Activated CD4-positive, alpha-beta T cell treated with anti-CD3 and anti-CD28 coated beads, Interleukin-2, amount 50 U/mL, for 24 hours (primary cell): ENCODE data around the gene SDC1.

Experiments used
- DNase-seq, 2 donors: peaks; one replicate each; pipeline ENCODE4 v3.0.0-alpha.2; 2020; ENCODE audit warnings: low read depth in 1 of 2, low spot score in 1 of 2

The SDC1 gene

GRCh38 chr2:20173064-20173463 lies 51.9 kb downstream of the SDC1 start:
- no peak for DNase-seq

GRCh38 chr2:20172273-20173055 lies 52.5 kb downstream of the SDC1 start:
- DNase-seq = no peak

DNA sequence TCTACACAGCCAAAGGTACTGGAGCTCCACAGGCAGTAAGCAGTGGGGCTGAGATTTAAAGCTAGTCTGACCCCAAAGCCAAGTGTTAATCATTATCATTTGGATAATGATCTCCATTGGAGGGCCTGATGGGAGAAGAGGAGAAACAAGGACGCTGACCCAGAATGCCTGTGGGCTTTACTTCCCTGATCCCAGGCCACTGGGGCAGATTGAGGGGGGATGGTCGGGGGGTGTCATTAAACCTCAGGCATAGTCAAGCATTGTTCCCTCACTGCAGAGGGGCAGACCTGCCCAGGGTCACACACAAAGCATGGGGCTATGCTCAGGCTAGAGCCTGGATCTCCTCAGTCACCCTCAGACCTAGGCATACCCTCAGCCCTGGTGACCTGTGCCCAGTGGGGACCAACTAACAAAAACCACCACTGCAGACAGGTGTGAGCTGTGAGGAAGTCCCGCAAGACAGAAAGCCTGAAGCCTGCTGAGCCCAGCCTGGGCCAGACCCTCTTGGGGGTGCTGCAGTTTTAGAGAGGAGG lies 53.4 kb downstream of the SDC1 start:
- DNase-seq = no peak

DNA sequence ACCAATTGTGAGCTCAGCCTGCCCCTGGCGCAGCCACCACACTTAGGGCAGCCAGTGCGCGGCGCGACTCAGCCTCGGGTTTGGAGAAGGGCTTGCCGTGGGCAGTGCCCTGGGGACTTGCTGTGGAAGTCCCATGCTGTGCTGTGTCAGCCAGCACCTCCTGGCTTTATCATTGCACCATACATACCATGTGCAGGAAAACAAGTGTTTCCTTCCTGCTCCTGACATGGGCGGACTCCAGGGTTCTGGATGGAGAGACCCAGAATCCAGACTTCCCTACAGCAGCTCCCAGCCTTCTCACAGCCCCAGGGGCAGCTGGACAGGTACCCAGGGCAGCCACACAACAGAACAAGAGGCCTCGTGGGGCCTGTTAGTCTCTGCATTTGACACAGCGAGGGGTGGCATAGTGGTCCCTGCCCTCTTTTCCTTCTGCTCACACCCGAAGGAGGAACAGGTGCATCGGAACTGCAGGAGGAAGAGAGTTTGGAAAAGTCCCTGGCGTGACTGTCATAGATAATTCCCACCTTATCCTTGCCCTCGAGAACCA lies 54.2 kb downstream of the SDC1 start:
- no peak for DNase-seq

- DNase-seq = no peak
Measured at GRCh38 chr2:20169796-20170703, 54.9 kb downstream of the SDC1 start.

DNA sequence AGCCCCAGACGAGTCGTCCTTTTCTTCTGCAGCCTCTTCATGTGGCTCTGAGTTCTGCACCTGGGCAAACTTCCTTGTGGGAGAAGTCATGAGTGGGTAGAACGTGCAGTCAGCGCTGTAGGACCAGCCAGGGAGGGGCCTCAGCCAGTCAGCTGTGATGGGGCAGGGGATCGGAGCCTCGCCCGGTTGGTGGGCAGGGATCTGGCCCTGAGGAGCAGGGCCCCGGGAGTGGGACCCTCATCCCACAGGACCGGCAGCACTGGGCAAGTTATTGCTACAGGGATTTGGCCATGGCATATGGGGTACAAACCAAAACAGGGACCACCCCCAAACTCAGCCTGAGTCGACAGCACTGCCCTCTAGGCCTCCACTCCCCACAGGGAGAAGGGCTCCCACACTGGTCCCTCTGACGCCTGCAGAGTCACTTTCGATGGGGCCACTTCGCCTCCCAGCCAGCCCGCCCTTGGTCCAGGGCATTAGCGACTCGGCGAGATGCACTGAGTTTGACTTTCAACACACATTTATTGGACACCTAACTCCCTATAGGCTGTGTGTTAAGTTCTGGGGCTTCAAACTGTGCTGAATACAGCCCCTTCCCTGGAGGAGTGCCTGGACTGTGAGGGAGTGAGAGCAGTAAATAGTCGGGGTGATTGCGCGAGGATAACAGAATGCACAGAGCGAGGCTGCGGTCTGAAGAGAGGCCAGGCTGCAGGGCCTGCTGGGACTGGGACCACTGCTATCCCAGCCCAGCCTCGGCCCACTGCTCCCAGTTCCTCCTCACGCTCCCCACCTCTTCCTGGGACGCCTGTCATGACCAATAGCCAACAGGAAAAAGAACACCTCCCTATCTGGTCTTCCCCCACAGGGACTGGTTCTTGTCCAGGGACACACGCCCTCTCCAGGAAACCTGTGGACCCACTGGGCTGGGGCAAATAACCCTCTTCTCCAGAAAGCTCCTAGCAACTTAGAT lies 55.9 kb downstream of the SDC1 start:
- DNase-seq = no peak

GRCh38 chr2:20168048-20168726 lies 56.7 kb downstream of the SDC1 start:
- no peak for DNase-seq

- DNase-seq = no peak
Measured at GRCh38 chr2:20167356-20167755, 57.6 kb downstream of the SDC1 start.

GRCh38 chr2:20165677-20166509 lies 59.0 kb downstream of the SDC1 start:
- DNase-seq = no peak

- DNase-seq = no peak
Measured at GRCh38 chr2:20164734-20165478, 60.0 kb downstream of the SDC1 start.

DNA sequence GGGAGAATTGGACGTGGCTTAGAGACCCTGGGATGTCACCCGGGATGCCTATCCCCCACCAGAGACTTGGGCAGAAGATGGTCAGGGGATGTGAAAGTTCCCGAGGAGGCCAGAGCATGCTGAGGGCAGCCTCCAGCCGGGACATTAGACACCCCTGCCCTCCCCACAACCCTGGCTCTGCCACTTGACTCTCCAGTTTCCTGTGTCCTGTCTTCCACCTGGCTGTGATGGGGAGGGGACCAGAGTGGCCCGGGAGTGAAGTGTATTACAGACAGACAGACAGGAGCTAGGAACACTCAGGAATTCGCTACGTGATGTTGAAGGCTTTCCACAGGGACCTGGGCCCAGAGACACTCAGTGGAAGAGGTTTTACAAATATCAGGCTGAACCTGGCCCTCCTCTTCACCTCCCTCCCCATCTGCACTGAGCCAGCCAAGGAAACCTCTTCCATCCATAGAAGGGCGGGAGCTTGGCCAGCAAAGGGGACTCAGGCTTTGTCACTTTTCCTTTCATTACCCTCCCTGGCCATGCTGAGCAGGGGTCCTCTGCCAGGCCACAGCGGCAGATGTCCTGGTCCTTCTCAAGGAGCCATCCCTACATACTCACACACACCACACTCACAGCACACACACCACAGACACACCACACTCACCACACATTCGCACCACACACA lies 60.7 kb downstream of the SDC1 start:
- no peak for DNase-seq

- no peak for DNase-seq
Measured at GRCh38 chr2:20159411-20160070, 65.4 kb downstream of the SDC1 start.

GRCh38 chr2:20157193-20157891 lies 67.6 kb downstream of the SDC1 start:
- no peak for DNase-seq

DNA sequence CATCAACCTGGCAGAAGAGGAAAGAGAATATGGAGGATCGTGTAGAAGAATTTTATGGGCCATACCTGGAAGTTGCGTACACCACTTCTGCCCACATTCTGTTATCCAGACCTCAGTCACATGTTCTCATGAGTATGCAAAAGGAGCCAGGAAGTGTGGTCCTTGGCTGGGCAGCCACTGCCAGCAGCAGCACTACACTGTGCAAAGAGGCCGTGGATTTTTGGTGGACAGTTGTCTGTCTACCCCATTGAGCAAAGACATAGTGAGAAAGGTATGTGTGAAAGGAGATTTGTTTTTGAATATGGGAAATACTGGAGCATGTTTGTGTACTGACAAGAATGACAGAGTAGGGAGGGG lies 68.1 kb downstream of the SDC1 start:
- no peak for DNase-seq

- DNase-seq = no peak
Measured at GRCh38 chr2:20156076-20156759, 68.7 kb downstream of the SDC1 start.

DNA sequence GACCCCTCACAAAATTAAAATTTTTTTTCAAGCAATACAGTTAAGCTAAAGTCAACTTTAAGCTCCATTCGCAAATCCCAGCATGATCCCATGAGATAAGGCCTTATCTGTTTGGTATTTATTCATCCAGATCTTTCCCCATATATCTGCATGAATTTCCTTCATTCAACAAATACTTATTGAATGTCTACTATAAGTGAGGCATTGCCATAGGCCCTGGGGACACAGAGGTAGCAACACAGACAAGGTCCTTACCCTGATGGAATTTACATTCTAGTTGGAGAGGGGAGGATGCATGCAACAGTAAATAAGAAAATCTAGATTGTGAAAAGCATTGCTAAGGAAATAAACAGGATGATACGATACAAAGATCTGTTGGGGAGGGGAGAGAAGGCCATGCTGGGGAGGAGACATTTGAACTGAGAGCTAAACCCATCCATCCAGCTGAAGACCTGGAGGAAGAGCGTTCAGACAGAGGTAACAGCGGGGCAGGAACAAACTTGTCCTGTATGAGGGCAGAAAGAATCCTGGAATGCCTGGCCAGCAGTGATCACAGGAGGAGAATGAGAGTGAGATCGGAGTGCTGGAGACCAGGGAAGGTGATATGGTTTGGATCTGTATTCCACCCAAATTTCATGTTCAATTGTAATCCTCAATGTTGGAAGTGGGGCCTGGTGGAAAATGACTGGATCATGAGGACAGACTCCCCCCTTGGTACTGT lies 71.6 kb downstream of the SDC1 start:
- no peak for DNase-seq
